ENCODE measurements around the gene UBASH3A. TPM values are rescaled to one million over a fixed set of nuclear protein-coding genes. Genes with fewer than 3 reads are reported as not detected.

The UBASH3A gene
- total RNA-seq, 3 donors from 2014 or later: 0.60 to 2.5 (median 1.8) TPM

DNA sequence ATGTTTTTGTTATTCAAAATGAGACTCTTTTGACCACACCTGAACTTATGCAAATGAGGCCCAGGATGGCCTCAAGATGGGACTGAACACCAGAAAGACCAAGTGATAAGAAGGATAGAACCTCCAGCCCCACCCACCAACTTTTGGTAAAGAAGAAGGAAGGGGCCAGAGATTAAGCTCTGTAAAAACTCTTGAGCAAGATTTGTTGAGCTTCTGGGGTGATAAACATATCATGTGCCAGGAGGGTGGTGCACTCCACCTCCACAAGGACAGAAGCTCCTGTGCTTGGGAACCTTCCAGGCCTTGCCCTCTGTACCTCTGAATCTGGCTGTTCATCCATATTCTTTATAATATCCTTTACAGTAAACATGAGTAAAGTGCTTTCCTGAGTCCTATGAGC, 87.0 kb downstream of the UBASH3A start:
- TF ChIP-seq, protein P1, sequence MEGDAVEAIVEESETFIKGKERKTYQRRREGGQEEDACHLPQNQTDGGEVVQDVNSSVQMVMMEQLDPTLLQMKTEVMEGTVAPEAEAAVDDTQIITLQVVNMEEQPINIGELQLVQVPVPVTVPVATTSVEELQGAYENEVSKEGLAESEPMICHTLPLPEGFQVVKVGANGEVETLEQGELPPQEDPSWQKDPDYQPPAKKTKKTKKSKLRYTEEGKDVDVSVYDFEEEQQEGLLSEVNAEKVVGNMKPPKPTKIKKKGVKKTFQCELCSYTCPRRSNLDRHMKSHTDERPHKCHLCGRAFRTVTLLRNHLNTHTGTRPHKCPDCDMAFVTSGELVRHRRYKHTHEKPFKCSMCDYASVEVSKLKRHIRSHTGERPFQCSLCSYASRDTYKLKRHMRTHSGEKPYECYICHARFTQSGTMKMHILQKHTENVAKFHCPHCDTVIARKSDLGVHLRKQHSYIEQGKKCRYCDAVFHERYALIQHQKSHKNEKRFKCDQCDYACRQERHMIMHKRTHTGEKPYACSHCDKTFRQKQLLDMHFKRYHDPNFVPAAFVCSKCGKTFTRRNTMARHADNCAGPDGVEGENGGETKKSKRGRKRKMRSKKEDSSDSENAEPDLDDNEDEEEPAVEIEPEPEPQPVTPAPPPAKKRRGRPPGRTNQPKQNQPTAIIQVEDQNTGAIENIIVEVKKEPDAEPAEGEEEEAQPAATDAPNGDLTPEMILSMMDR (IDR thresholded peaks at IDR 0.05): no peak
- DNase-seq (peak in 1 of 3 donors; percentile 65), ATAC-seq (peak; percentile 81)
- Histone ChIP-seq H3K36me3 (ENCODE audit: low read depth) (no peaks in the 10 kb centered on the region), H3K9me3 (no peaks in the 10 kb centered on the region), H3K4me1 (ENCODE audit: low read depth) (peaks cover 17% of the 10 kb centered on the region), H3K4me3 (no peak overlapping the region)
- intact Hi-C loops (cut with DNase I, micrococcal nuclease): no loop called here

DNA sequence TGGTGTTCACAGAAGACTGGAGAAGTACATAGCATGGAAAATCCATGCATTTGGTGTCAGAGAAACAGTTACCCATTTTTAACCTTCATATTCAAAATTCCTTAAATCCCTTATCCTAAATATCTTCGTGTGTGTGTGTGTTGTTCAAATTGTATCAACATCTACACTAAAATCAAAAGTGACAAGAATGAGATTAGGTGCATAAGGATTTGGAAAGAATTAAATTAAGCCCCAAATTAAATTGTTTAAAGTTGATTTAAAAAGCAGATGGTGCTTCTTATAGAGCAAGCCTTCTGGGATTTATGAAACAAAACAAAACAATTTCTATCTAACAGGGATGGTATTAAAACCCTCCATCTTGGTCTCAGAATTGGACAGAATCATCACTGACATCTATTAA, 87.6 kb downstream of the UBASH3A start:
- Histone ChIP-seq H3K36me3 (ENCODE audit: low read depth) (peaks cover 3% of the 10 kb centered on the region), H3K9me3 (no peaks in the 10 kb centered on the region), H3K4me1 (ENCODE audit: low read depth) (peaks cover 20% of the 10 kb centered on the region), H3K4me3 (no peak overlapping the region)
- ATAC-seq (no peak), DNase-seq (no peak)
- intact Hi-C loops (cut with DNase I, micrococcal nuclease): no loop called here
- TF ChIP-seq, protein P1 (IDR thresholded peaks at IDR 0.05): no peak

DNA sequence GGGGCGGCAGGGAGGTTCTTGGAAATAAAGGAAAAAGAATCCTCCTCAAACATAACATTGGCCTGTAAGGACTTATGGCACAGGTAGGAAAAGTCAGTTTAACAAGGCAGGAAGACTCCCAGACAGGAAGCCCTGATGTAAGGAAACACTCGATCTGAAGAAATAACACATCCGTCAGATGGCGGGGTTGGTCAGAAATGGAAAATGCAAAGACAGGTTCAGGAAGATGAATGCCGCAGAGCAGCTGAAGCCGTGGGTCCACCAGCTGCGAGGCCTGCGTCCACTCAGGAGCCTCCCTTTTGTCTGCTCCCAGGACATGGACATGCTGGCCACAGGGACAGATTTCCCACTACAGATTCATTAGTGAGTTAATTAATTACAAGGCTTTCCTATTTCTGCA, 88.5 kb downstream of the UBASH3A start:
- intact Hi-C loops (cut with DNase I, micrococcal nuclease): no loop called here
- no peak for DNase-seq

DNA sequence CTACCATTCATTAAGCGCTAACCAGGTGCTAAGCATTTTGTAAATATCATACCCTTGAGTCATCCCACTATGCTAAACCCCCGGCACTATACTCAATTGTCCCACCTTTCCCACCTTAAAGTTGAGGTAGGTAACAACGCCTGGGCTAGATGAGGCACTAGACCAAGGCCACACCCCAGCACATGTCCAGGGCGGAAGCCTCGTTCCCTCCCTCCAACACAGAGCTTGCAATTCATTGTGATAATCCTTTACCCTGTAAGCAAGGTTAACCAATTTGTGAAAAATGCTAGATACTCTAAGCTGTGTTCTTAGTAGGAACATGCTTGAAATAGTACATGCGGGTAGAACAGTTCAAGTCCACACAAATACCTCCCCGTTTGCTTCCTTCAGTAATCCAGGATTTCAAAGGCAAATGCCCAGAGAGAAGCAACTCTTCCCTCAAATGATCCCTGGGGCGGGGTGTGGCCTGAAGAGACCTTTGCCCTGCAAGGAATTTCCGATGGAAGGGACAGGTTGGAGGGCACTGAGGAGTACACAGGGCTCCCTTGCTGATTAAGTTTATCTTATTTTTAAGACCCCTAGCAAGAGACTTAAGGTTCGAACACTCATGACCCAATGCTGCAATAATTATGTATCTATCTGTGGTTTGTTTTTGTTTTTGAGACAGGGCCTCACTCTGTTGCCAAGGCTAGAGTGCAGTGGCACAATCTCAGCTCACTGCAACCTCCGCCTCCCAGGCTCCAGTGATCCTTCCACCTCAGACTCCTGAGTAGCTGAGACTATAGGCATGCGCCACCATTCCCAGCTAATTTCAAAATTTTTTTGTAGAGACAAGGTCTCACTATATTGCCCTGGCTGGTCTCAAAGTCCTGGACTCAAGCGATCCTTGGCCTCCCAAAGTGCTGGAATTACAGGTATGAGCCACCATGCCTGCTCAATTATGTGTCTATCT, 89.7 kb downstream of the UBASH3A start:
- ATAC-seq (peak; percentile 18), DNase-seq (peak in 2 of 3 donors; percentile 78 to 85)
- H3K4me1 ChIP-seq (ENCODE audit: low read depth): peaks cover 24% of the 10 kb centered on the region
- intact Hi-C loops (cut with DNase I, micrococcal nuclease): no loop called here
- H3K9me3 ChIP-seq: no peaks in the 10 kb centered on the region
- peaks cover 3% of the 10 kb centered on the region for H3K36me3 ChIP-seq (ENCODE audit: low read depth)
- no peak overlapping the region for H3K4me3 ChIP-seq
- TF ChIP-seq, protein P1 (IDR thresholded peaks at IDR 0.05): no peak

More for the DNA sequence above, 88.5 kb downstream of the UBASH3A start:
- Histone ChIP-seq H3K9me3 (no peaks in the 10 kb centered on the region), H3K4me3 (no peak overlapping the region), H3K4me1 (ENCODE audit: low read depth) (peaks cover 24% of the 10 kb centered on the region), H3K36me3 (ENCODE audit: low read depth) (peaks cover 3% of the 10 kb centered on the region)
- TF ChIP-seq, protein P1 (IDR thresholded peaks at IDR 0.05): no peak
- ATAC-seq: no peak

DNA sequence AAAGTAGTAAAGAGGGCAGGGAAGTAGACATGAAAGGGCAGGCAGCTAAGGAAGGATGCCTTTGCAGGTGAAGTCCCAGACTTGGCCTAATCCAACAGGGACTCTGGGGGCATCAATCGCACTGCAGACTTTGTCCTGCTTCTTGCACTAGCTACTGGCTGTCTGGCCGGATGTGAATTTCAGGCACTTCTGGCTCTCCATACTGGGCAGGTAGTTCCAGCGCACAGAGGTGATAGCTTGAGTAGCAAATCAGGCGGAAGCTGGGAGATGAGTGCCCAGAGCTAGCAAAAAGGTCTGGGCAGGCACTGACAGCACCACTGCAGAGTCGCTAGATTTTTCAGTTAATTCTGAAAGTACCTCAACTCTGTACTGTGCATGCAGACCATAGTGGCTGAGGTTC, 91.3 kb downstream of the UBASH3A start:
- ATAC-seq: no peak
- no peak for DNase-seq
- Histone ChIP-seq H3K4me1 (ENCODE audit: low read depth) (peaks cover 24% of the 10 kb centered on the region), H3K9me3 (no peaks in the 10 kb centered on the region), H3K4me3 (no peak overlapping the region), H3K36me3 (ENCODE audit: low read depth) (peaks cover 3% of the 10 kb centered on the region)
- TF ChIP-seq, protein P1 (IDR thresholded peaks at IDR 0.05): no peak
- intact Hi-C loops (cut with DNase I, micrococcal nuclease): no loop called here
